K562 (cell line): ENCODE results near the gene NF1. TPM values are rescaled to one million over a fixed set of nuclear protein-coding genes. Genes with fewer than 3 reads are reported as not detected.

ENCODE experiments used
- ARID1B ChIP-seq: fragments of 450-650 bp; IDR thresholded peaks from 2 replicates; pipeline ENCODE4 v1.6.1; 2016; ENCODE audit warnings: antibody characterized with exemption, mild to moderate bottlenecking, inconsistent platforms
- CBFA2T2 ChIP-seq: fragments of 450-650 bp; conservative IDR thresholded peaks from 2 replicates; pipeline ENCODE4 v1.6.1; 2017; ENCODE audit warnings: mild to moderate bottlenecking
- DPF2 ChIP-seq: fragments of 450-650 bp; IDR thresholded peaks from 2 replicates; pipeline ENCODE4 v1.6.1; 2016
- KDM1A ChIP-seq, 2 experiments: fragments of 450-650 bp; IDR thresholded peaks; 2 replicates each; pipeline ENCODE4 v1.6.1; 2016; ENCODE audit warnings: mild to moderate bottlenecking in 2 of 2
- KLF16 ChIP-seq: IDR thresholded peaks from 2 replicates; pipeline ENCODE4 v1.6.1; 2016; ENCODE audit warnings: antibody characterized with exemption
- MTA2 ChIP-seq: fragments of 450-650 bp; IDR thresholded peaks from 2 replicates; pipeline ENCODE4 v1.6.1; 2016; ENCODE audit warnings: low read depth
- MXD1 ChIP-seq: fragments of 250-450 bp; sonication (Bioruptor Pico); IDR thresholded peaks from 2 replicates; pipeline ENCODE4 v1.8.0; 2021; ENCODE audit warnings: borderline replicate concordance, mild to moderate bottlenecking, moderate library complexity; ENCODE audit not compliant: poor library complexity, severe bottlenecking
- PKNOX1 ChIP-seq: fragments of 450-650 bp; IDR thresholded peaks from 2 replicates; pipeline ENCODE4 v1.6.1; 2016
- PML ChIP-seq: IDR thresholded peaks from 2 replicates; pipeline ENCODE4 v1.6.1; 2012; ENCODE audit warnings: low read length, inconsistent platforms
- POLR2AphosphoS5 ChIP-seq: IDR thresholded peaks from 2 replicates; pipeline ENCODE4 v1.6.1; 2011; ENCODE audit warnings: mild to moderate bottlenecking, low read depth, low read length, moderate library complexity; ENCODE audit not compliant: control insufficient read depth, insufficient read depth
- RCOR1 ChIP-seq, 2 experiments: IDR thresholded peaks; 2 replicates each; pipeline ENCODE4 v1.6.1; 2012; ENCODE audit warnings: low read depth in 2 of 2, low read length in 2 of 2, borderline replicate concordance in 1 of 2, improper control_type of control experiment in 1 of 2
- SMARCE1 ChIP-seq: fragments of 450-650 bp; IDR thresholded peaks from 2 replicates; pipeline ENCODE4 v1.7.1; 2016; ENCODE audit warnings: mild to moderate bottlenecking
- SNIP1 ChIP-seq: fragments of 450-650 bp; IDR thresholded peaks from 2 replicates; pipeline ENCODE4 v1.7.1; 2017; ENCODE audit warnings: low read depth, mild to moderate bottlenecking
- TAL1 ChIP-seq: fragments of 450-650 bp; IDR thresholded peaks from 2 replicates; pipeline ENCODE4 v1.6.1; 2016; ENCODE audit warnings: mild to moderate bottlenecking
- TARDBP ChIP-seq: fragments of 450-650 bp; IDR thresholded peaks from 2 replicates; pipeline ENCODE4 v1.6.1; 2016
- YY1 ChIP-seq, 3 experiments: IDR thresholded peaks; 2 replicates each; pipeline ENCODE4 v1.6.1; 2011; ENCODE audit warnings: low read length in 2 of 3, mild to moderate bottlenecking in 2 of 3, moderate library complexity in 2 of 3, borderline replicate concordance in 1 of 3, control low read depth in 1 of 3, low read depth in 1 of 3; ENCODE audit not compliant: insufficient read depth in 3 of 3, insufficient replicate concordance in 2 of 3, control insufficient read depth in 1 of 3, insufficient read length in 1 of 3; ENCODE audit errors: extremely low read depth in 1 of 3
- ZKSCAN8 ChIP-seq: fragments of 200-800 bp; sonication (Bioruptor generic); IDR thresholded peaks from 2 replicates; pipeline ENCODE4 v1.6.1; 2016; ENCODE audit warnings: missing genetic modification characterization, missing compliant biosample characterization
- ZMIZ1 ChIP-seq, 2 experiments: fragments of 150-350 bp in 1 of 2; IDR thresholded peaks; 2 replicates each; pipeline ENCODE4 v1.6.1; 2012 to 2016; ENCODE audit warnings: low read depth in 2 of 2, low read length in 2 of 2, mild to moderate bottlenecking in 1 of 2, moderate library complexity in 1 of 2
- ZNF589 ChIP-seq: fragments of 200-800 bp; sonication (Bioruptor generic); IDR thresholded peaks from 2 replicates; pipeline ENCODE4 v1.6.1; 2016; ENCODE audit warnings: low read depth, missing genetic modification characterization, missing compliant biosample characterization
- polyA plus RNA-seq, 8 experiments: library from polyadenylated mRNA; depleted of rRNA in 4 of 8; stranded (reverse) in 5 of 8; unstranded in 3 of 8; fragments of >200 nt; fragmentation: Nextera tagmentation in 2 of 8; fragmentation: Illumina TruSeq in 1 of 8; extraction: Ambion mirVana in 2 of 8; extraction: Trizol in 1 of 8; gene quantifications; 2 replicates each; pipeline versions ENCODE4 v1.2.1 to v1.2.3, GENCODE V29; 2011 to 2014; ENCODE audit warnings: inconsistent platforms in 1 of 8, missing spikeins in 1 of 8
- total RNA-seq, 7 experiments: library from RNA; depleted of rRNA in 6 of 7; stranded (reverse); fragments of >200 nt in 6 of 7; fragmentation: Illumina TruSeq in 2 of 7; extraction: Trizol in 2 of 7; gene quantifications; 2 replicates each; pipeline versions ENCODE4 v1.2.1 to v1.2.3, GENCODE V29; 2011 to 2021; ENCODE audit warnings: low replicate concordance in 1 of 7
- TF ChIP-seq, protein P1 (sequence below): sonication (generic); formaldehyde crosslinking; IDR thresholded peaks from 2 replicates; pipeline ENCODE4 v1.8.0; 2022; ENCODE audit warnings: missing genetic modification reagents, mild to moderate bottlenecking, moderate library complexity, borderline replicate concordance
- TF ChIP-seq, protein P2 (sequence below): sonication (generic); formaldehyde crosslinking; IDR thresholded peaks from 2 replicates; pipeline ENCODE4 v1.8.0; 2022; ENCODE audit warnings: missing genetic modification reagents, mild to moderate bottlenecking, borderline replicate concordance

The NF1 gene
- total and polyA plus RNA-seq, 9 of the 15 experiments (the other 6 are each of a cell fraction or from before 2014, with no cell fraction given), result 3.4 to 41.9 (median 24.3) TPM

DNA sequence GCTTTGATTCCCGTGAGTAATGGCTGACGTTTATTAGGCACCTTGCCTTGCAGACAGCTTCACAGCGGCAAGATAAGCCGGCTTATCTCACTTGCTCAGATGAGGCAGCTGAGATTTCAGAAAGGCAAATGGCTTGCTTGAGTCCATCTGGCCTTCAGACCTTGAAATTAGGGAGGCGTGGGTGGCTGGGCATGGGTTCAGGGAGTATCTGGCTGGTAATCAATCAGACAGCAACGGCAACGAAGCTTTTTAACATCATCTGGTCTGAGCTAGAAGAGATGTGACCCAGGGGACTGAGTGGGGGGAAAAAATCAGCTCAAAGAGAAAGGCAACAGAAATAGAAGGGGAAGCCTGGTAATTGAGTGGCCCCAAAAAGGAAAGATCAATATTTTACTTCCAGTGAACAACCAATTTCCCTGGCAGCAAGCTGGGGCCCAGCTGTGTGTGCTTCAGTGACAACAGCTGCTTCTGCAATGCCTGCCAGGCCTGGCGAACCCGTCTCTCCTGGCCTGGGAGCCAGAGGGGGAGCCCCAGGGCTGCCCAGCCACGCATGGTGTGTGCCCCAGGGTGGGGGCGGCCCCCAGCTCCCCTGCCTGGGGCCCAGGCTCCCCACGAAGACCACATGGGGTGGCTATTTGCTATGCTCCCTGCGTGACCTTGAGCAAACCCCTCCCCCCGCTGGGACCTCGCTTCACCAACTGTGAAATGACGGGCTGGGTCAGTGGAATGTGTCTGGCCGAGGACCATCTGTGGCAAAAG is 330.7 kb downstream of the NF1 start (continued):
- TF ChIP-seq ZNF589 (CRISPR knock-in tag) (no peak), RCOR1 (IDR thresholded peaks at IDR 0.05; ENCODE audit: borderline replicate concordance in 1 of 2, low read depth in 2 of 2, low read length in 2 of 2) (peak; percentile 66 to 98; a peak in 3 of 4 replicates), ZMIZ1 (IDR thresholded peaks at IDR 0.05; ENCODE audit: low read depth in 2 of 2, low read length in 2 of 2) (0 out of 4 replicates have a peak, but pooled peaks of 1 of the 2 experiments have one; percentile 25), ZKSCAN8 (CRISPR knock-in tag) (0 out of 2 replicates have a peak, but pooled peaks have one; percentile 48), ARID1B (peak; percentile 66), TARDBP (no peak), KLF16 (peak; percentile 90), PKNOX1 (peak; percentile 44; the same call in 1 of the 2 replicates), YY1 (IDR thresholded peaks at IDR 0.05; ENCODE audit: borderline replicate concordance in 1 of 3, control insufficient read depth in 1 of 3, extremely low read depth in 1 of 3, insufficient read depth in 3 of 3, insufficient read length in 1 of 3, insufficient replicate concordance in 2 of 3, low read depth in 1 of 3, low read length in 2 of 3) (peak in 1 of 3 experiments; percentile 18), MTA2 (peak; percentile 42; the same call in 1 of the 2 replicates), MXD1 (CRISPR knock-in tag) (no peak), POLR2AphosphoS5 (peak; percentile 51; the same call in 1 of the 2 replicates), SMARCE1 (0 out of 2 replicates have a peak, but pooled peaks have one; percentile 20), SNIP1 (no peak), DPF2 (peak; percentile 26; the same call in 1 of the 2 replicates), TAL1 (peak; percentile 72), PML (peak; percentile 61; the same call in 1 of the 2 replicates), KDM1A (IDR thresholded peaks at IDR 0.05) (peak; percentile 97), CBFA2T2 (peak; percentile 86)
- TF ChIP-seq, protein P1, sequence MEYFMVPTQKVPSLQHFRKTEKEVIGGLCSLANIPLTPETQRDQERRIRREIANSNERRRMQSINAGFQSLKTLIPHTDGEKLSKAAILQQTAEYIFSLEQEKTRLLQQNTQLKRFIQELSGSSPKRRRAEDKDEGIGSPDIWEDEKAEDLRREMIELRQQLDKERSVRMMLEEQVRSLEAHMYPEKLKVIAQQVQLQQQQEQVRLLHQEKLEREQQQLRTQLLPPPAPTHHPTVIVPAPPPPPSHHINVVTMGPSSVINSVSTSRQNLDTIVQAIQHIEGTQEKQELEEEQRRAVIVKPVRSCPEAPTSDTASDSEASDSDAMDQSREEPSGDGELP, result no peak
- TF ChIP-seq, protein P2, sequence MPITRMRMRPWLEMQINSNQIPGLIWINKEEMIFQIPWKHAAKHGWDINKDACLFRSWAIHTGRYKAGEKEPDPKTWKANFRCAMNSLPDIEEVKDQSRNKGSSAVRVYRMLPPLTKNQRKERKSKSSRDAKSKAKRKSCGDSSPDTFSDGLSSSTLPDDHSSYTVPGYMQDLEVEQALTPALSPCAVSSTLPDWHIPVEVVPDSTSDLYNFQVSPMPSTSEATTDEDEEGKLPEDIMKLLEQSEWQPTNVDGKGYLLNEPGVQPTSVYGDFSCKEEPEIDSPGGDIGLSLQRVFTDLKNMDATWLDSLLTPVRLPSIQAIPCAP (CRISPR knock-in tag), result no peak
